BE2C (cell line): ENCODE data around the gene C11orf21.

Source experiments
- DNase-seq: peaks from one replicate; pipeline ENCODE4 v3.0.0-alpha.2; 2020
- H3K27me3 ChIP-seq: fragments of 250-450 bp; sonication (Bioruptor Pico); 2 replicates; pipeline ENCODE4 v1.5.1; 2020; ENCODE audit warnings: mild to moderate bottlenecking
- H3K36me3 ChIP-seq: fragments of 250-450 bp; sonication (Bioruptor Pico); 2 replicates; pipeline ENCODE4 v1.5.1; 2020; ENCODE audit warnings: mild to moderate bottlenecking
- H3K4me1 ChIP-seq: fragments of 250-450 bp; sonication (Bioruptor Pico); 2 replicates; pipeline ENCODE4 v1.5.1; 2020
- H3K4me3 ChIP-seq: 2 replicates; pipeline ENCODE4 v1.5.1; 2011; ENCODE audit warnings: low read depth, low read length
- H3K9me3 ChIP-seq: fragments of 250-450 bp; sonication (Bioruptor Pico); 2 replicates; pipeline ENCODE4 v1.5.1; 2020
- CTCF ChIP-seq: IDR thresholded peaks from 2 replicates; pipeline ENCODE4 v1.5.1; 2012; ENCODE audit warnings: mild to moderate bottlenecking, low read depth, low read length

Gene C11orf21

GRCh38 chr11:2272228-2272945 lies 29.3 kb downstream of the C11orf21 start:
- TF ChIP-seq CTCF, result no peak
- H3K9me3 ChIP-seq, result no peaks in the 10 kb centered on the region
- no peaks in the 10 kb centered on the region for H3K4me1 ChIP-seq
- H3K4me3 ChIP-seq, result no peak overlapping the region
- DNase-seq, result no peak
- no peaks in the 10 kb centered on the region for H3K36me3 ChIP-seq
- H3K27me3 ChIP-seq, result peaks cover 26% of the 10 kb centered on the region

GRCh38 chr11:2271327-2272227 lies 30.1 kb downstream of the C11orf21 start:
- Histone ChIP-seq H3K4me1 (no peaks in the 10 kb centered on the region), H3K4me3 (no peak overlapping the region), H3K36me3 (no peaks in the 10 kb centered on the region), H3K27me3 (peaks cover 26% of the 10 kb centered on the region), H3K9me3 (no peaks in the 10 kb centered on the region)
- no peak for TF ChIP-seq CTCF
- DNase-seq, result no peak

GRCh38 chr11:2271077-2271326 lies 30.7 kb downstream of the C11orf21 start:
- no peak for TF ChIP-seq CTCF
- no peaks in the 10 kb centered on the region for H3K9me3 ChIP-seq
- H3K4me3 ChIP-seq, result no peak overlapping the region
- H3K27me3 ChIP-seq, result peaks cover 26% of the 10 kb centered on the region
- no peak for DNase-seq
- H3K36me3 ChIP-seq, result no peaks in the 10 kb centered on the region
- H3K4me1 ChIP-seq, result no peaks in the 10 kb centered on the region

GRCh38 chr11:2270322-2271076 lies 31.2 kb downstream of the C11orf21 start, which contains the start of gene ASCL2:
Gene ASCL2 (minus strand): TSS chr11:2270588. CDS start chr11:2270332, 256 bp downstream.
- no peaks in the 10 kb centered on the region for H3K4me1 ChIP-seq
- H3K27me3 ChIP-seq, result peaks cover 26% of the 10 kb centered on the region
- DNase-seq, result no peak
- H3K36me3 ChIP-seq, result no peaks in the 10 kb centered on the region
- TF ChIP-seq CTCF, result no peak
- H3K9me3 ChIP-seq, result no peaks in the 10 kb centered on the region
- H3K4me3 ChIP-seq, result no peak within 1 kb of the TSS

GRCh38 chr11:2269601-2270321 lies 32.0 kb downstream of the C11orf21 start:
- Histone ChIP-seq H3K4me3 (no peak overlapping the region), H3K27me3 (peaks cover 26% of the 10 kb centered on the region), H3K36me3 (no peaks in the 10 kb centered on the region), H3K4me1 (no peaks in the 10 kb centered on the region), H3K9me3 (no peaks in the 10 kb centered on the region)
- no peak for DNase-seq
- no peak for TF ChIP-seq CTCF
